ENCODE data around the gene CRNKL1.

GRCh38 chr20:20034486-20034885 lies 17.8 kb downstream of the CRNKL1 start:
- no peak for TF ChIP-seq MYC (IDR thresholded peaks at IDR 0.05; ENCODE audit: low read depth, low read length)
- TF ChIP-seq POLR2A (IDR thresholded peaks at IDR 0.05; ENCODE audit: low read depth, low read length), result no peak
- TF ChIP-seq CTCF (IDR thresholded peaks at IDR 0.05; ENCODE audit: extremely low read depth in 1 of 2, insufficient read depth in 1 of 2, low read depth in 1 of 2, low read length in 2 of 2), result no peak
- no peak for TF ChIP-seq POLR2AphosphoS5 (IDR thresholded peaks at IDR 0.05; ENCODE audit: insufficient read depth, low read depth, low read length)
- TF ChIP-seq MAX (IDR thresholded peaks at IDR 0.05; ENCODE audit: insufficient read depth, insufficient read length), result no peak
- no peak for TF ChIP-seq FOS (IDR thresholded peaks at IDR 0.05; ENCODE audit: borderline replicate concordance, insufficient read depth, low read length)
- no peak for TF ChIP-seq EZH2 (IDR thresholded peaks at IDR 0.05; ENCODE audit: borderline replicate concordance, low read depth, low read length, severe bottlenecking)
- TF ChIP-seq JUN (IDR thresholded peaks at IDR 0.05; ENCODE audit: borderline replicate concordance, insufficient read depth, insufficient read length, low read depth), result no peak

All from endothelial cell of umbilical vein (primary cell).